Right lobe of liver (tissue), 6 donors: ENCODE measurements around the gene TESMIN. TPM values are rescaled to one million over a fixed set of nuclear protein-coding genes. Genes with fewer than 3 reads are reported as not detected.

ENCODE experiments used
- ATAC-seq, 4 donors: fragments of 200-7000 bp; cut with Tn5 transposase; one replicate each; pipeline ENCODE4 v1.9.1; 2020; ENCODE audit warnings: mild to moderate bottlenecking in 4 of 4, moderate library complexity in 4 of 4
- DNase-seq, 3 donors: peaks; one replicate each; pipeline ENCODE4 v3.0.0-alpha.2; 2020
- H3K27ac ChIP-seq, 3 donors: fragments of 200-600 bp; one replicate each; pipeline ENCODE4 v1.8.0; 2022
- H3K27me3 ChIP-seq, 2 donors: fragments of 200-600 bp; one replicate each; pipeline ENCODE4 v1.8.0; 2022
- H3K36me3 ChIP-seq, 4 donors: fragments of 200-600 bp; sonication (generic) in 1 of 4; one replicate each; pipeline versions ENCODE4 v1.5.1 to v1.8.0; 2017 to 2022; ENCODE audit warnings: control low read depth in 1 of 4
- H3K4me1 ChIP-seq, 4 donors: fragments of 200-600 bp; sonication (generic) in 1 of 4; one replicate each; pipeline versions ENCODE4 v1.5.1 to v1.8.0; 2017 to 2022; ENCODE audit warnings: control low read depth in 1 of 4
- H3K4me3 ChIP-seq, 3 donors: fragments of 200-600 bp; one replicate each; pipeline ENCODE4 v1.8.0; 2022
- H3K9me3 ChIP-seq, 4 donors: fragments of 200-600 bp; sonication (generic) in 1 of 4; one replicate each; pipeline versions ENCODE4 v1.5.1 to v1.8.0; 2017 to 2022; ENCODE audit warnings: control low read depth in 1 of 4
- CTCF ChIP-seq, 4 donors: fragments of 200-600 bp in 3 of 4; fragments of 450-650 bp in 1 of 4; IDR thresholded peaks; one replicate each; pipeline versions ENCODE4 v1.5.1 to v1.8.0; 2016 to 2022; ENCODE audit warnings: antibody characterized with exemption in 4 of 4, mild to moderate bottlenecking in 2 of 4
- POLR2A ChIP-seq: fragments of 450-650 bp; IDR thresholded peaks from one replicate; pipeline ENCODE4 v1.6.1; 2017; ENCODE audit warnings: antibody characterized with exemption, mild to moderate bottlenecking
- WGBS: methylation state at CpG from one replicate; pipeline ENCODE4 v1.1.6; 2018; ENCODE audit warnings: low coverage, low lambda C conversion rate; ENCODE audit not compliant: insufficient coverage; ENCODE audit errors: missing lambda C conversion rate; 5-methylcytosine and 5-hydroxymethylcytosine counted together
- intact Hi-C, 2 donors: fragments of 100-400 bp; cut with DNase I; formaldehyde crosslinking; loops; one replicate each; pipeline versions ENCODE4 v1.11.2 to v1.14.1; 2022
- total RNA-seq, 6 experiments: library from RNA; depleted of rRNA in 2 of 6; stranded (reverse); fragments of >200 nt in 2 of 6; fragmentation: NEBNext Ultra II Directional in 3 of 6; extraction: Animal tissue kit (Norgen Biotek cat#: 25700) in 3 of 6; gene quantifications; one replicate each; pipeline versions ENCODE4 v1.1.0 to v1.2.4, GENCODE V29; 2016 to 2023
- donor health status: DM: no; HTN: yes; CAD: no.
- donor health status: DM: no; HTN: no; CAD: no.
- donor health status: DM: no; HTN: no; CAD: no.
- donor health status: DM: no; HTN: yes; CAD: no.
- donor health status: DM: no; HTN: yes; CAD: no.

Gene TESMIN
- total RNA-seq, 6 experiments from 2014 or later = 0.42 to 1.4 (median 0.80) TPM

GRCh38 chr11:68692871-68693483, 58.3 kb downstream of the TESMIN start:
- Histone ChIP-seq H3K4me3 (no peak overlapping the region), H3K27ac (no peak overlapping the region), H3K9me3 (no peaks in the 10 kb centered on the region), H3K4me1 (no peaks in the 10 kb centered on the region), H3K36me3 (no peaks in the 10 kb centered on the region), H3K27me3 (no peaks in the 10 kb centered on the region)
- ATAC-seq (peak in 1 of 4 donors; percentile 15), DNase-seq (no peak)
- no peak for TF ChIP-seq CTCF (IDR thresholded peaks at IDR 0.05)
- no peak for TF ChIP-seq POLR2A
- intact Hi-C loops = no loop called here
- WGBS = 75% methylated on average over 6 of the region's 15 CpGs

- no peak overlapping the region for H3K4me3 ChIP-seq
- H3K27me3 ChIP-seq = no peaks in the 10 kb centered on the region
- no peak overlapping the region for H3K27ac ChIP-seq
- no peak for DNase-seq
- 75% methylated on average over 4 of the region's 10 CpGs for WGBS
- intact Hi-C loops = no loop called here
- no peaks in the 10 kb centered on the region for H3K4me1 ChIP-seq
- TF ChIP-seq POLR2A = no peak
- no peak for ATAC-seq
- H3K9me3 ChIP-seq = no peaks in the 10 kb centered on the region
- H3K36me3 ChIP-seq = no peaks in the 10 kb centered on the region
These were observed 59.2 kb downstream of the TESMIN start for GRCh38 chr11:68692115-68692514.

GRCh38 chr11:68691402-68691784, 59.9 kb downstream of the TESMIN start:
- no peaks in the 10 kb centered on the region for H3K4me1 ChIP-seq
- H3K9me3 ChIP-seq = no peaks in the 10 kb centered on the region
- intact Hi-C loops = no loop called here
- ATAC-seq (no peak), DNase-seq (no peak)
- no peak overlapping the region for H3K27ac ChIP-seq
- no peak for TF ChIP-seq CTCF (IDR thresholded peaks at IDR 0.05)
- H3K4me3 ChIP-seq = no peak overlapping the region
- H3K27me3 ChIP-seq = no peaks in the 10 kb centered on the region
- WGBS = 64% methylated on average over 8 of the region's 9 CpGs
- no peaks in the 10 kb centered on the region for H3K36me3 ChIP-seq

- DNase-seq = no peak
- H3K27me3 ChIP-seq = no peaks in the 10 kb centered on the region
- ATAC-seq = no peak
These were observed 60.5 kb downstream of the TESMIN start for GRCh38 chr11:68690671-68691401.

More at GRCh38 chr11:68690671-68691401, 60.5 kb downstream of the TESMIN start:
- H3K27ac ChIP-seq = no peak overlapping the region
- H3K4me1 ChIP-seq = no peaks in the 10 kb centered on the region
- H3K9me3 ChIP-seq = no peaks in the 10 kb centered on the region
- H3K4me3 ChIP-seq = no peak overlapping the region
- WGBS = 56% methylated on average over 11 of the region's 16 CpGs
- no peaks in the 10 kb centered on the region for H3K36me3 ChIP-seq
- intact Hi-C loops = no loop called here
- TF ChIP-seq POLR2A (no peak), CTCF (IDR thresholded peaks at IDR 0.05) (no peak)
